Esophagus squamous epithelium (tissue), 5 donors: ENCODE measurements around the gene ST8SIA6. TPM values are rescaled to one million over a fixed set of nuclear protein-coding genes. Genes with fewer than 3 reads are reported as not detected.
A peak's percentile ranks its signal among the peaks of the same experiment; 100 is the strongest.

ENCODE experiments used
- DNase-seq: peaks from one replicate; lab custom pipeline; 2025; lab: John Stamatoyannopoulos, UW
- H3K27ac ChIP-seq, 4 donors: fragments of 200-600 bp; sonication (generic); one replicate each; pipeline ENCODE4 v1.5.1; 2016 to 2019; ENCODE audit warnings: mild to moderate bottlenecking in 1 of 4
- H3K27me3 ChIP-seq, 4 donors: fragments of 200-600 bp; sonication (generic); 1 replicate in 3 of 4; 2 replicates in 1 of 4; pipeline versions ENCODE4 v1.5.1 to v1.6.0; 2017 to 2021; ENCODE audit warnings: antibody characterized with exemption in 1 of 4
- H3K36me3 ChIP-seq, 3 donors: fragments of 200-600 bp; sonication (generic); one replicate each; pipeline ENCODE4 v1.5.1; 2016 to 2019
- H3K4me1 ChIP-seq, 3 donors: fragments of 200-600 bp; sonication (generic); one replicate each; pipeline ENCODE4 v1.5.1; 2017 to 2019
- H3K4me3 ChIP-seq, 4 donors: fragments of 200-600 bp; sonication (generic); 1 replicate in 3 of 4; 2 replicates in 1 of 4; pipeline ENCODE4 v1.5.1; 2016 to 2019; ENCODE audit warnings: mild to moderate bottlenecking in 2 of 4, moderate library complexity in 1 of 4
- H3K9me3 ChIP-seq, 3 donors: fragments of 200-600 bp; sonication (generic); one replicate each; pipeline ENCODE4 v1.5.1; 2016 to 2019
- CTCF ChIP-seq, 6 experiments: fragments of 450-650 bp in 4 of 6; fragments of 200-600 bp in 2 of 6; sonication (generic) in 2 of 6; IDR thresholded peaks; one replicate each; pipeline ENCODE4 v1.5.1; 2016 to 2019; ENCODE audit warnings: antibody characterized with exemption in 6 of 6, mild to moderate bottlenecking in 4 of 6, moderate library complexity in 4 of 6
- POLR2A ChIP-seq, 4 donors: fragments of 450-650 bp; IDR thresholded peaks; one replicate each; pipeline ENCODE4 v1.6.1; 2017; ENCODE audit warnings: antibody characterized with exemption in 4 of 4, mild to moderate bottlenecking in 4 of 4, moderate library complexity in 3 of 4
- WGBS, 2 donors: methylation state at CpG; one replicate each; pipeline ENCODE4 v1.1.5; 2018; 5-methylcytosine and 5-hydroxymethylcytosine counted together
- intact Hi-C: fragments of 100-400 bp; cut with DNase I; formaldehyde crosslinking; loops from one replicate; pipeline ENCODE4 v1.15.0; 2022
- total RNA-seq, 4 donors: library from RNA; depleted of rRNA; stranded (reverse); fragments of >200 nt; gene quantifications; one replicate each; pipeline ENCODE4 v1.1.0, GENCODE V29; 2016
- donor health status: DM: yes; HTN: yes; CAD: no.

Gene ST8SIA6
- total RNA-seq, 4 donors from 2014 or later, result 0.53 to 2.3 (median 1.2) TPM

DNA sequence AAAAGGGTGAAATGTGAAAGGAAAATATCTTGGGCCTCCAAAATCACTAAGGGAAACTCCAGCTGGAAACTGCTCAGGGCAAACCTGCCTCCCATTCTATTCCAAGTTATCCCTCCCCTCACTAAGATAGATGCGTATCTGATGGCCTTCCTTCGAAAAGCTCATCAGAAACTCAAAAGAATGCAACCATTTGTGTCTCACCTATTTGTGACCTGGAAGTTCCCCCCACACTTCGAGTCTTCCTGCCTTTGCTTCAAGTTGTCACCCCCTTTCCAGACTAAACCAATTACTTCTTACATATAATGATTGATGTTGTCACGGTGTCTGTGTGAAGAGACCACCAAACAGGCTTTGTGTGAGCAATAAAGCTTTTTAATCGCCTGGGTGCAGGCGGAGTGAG lies 69.3 kb downstream of the ST8SIA6 start:
- no peak overlapping the region for H3K4me3 ChIP-seq
- H3K9me3 ChIP-seq, result no peaks in the 10 kb centered on the region
- intact Hi-C loops, result no loop called here
- no peak for TF ChIP-seq POLR2A (IDR thresholded peaks at IDR 0.05)
- no peak for TF ChIP-seq CTCF (IDR thresholded peaks at IDR 0.05)
- H3K27me3 ChIP-seq, result peaks cover 0 to 8% (median 0%) of the 10 kb centered on the region in 4 donors
- peak overlapping the region in 1 of 4 donors; percentile 35 for H3K27ac ChIP-seq
- no peaks in the 10 kb centered on the region for H3K36me3 ChIP-seq
- no peak for DNase-seq
- peaks cover 0 to 53% (median 14%) of the 10 kb centered on the region in 3 donors for H3K4me1 ChIP-seq
- WGBS, 2 donors, result 75 to 82% methylated on average over 6 of the region's 6 CpGs

- Histone ChIP-seq H3K9me3 (no peaks in the 10 kb centered on the region), H3K4me1 (peaks cover 0 to 51% (median 14%) of the 10 kb centered on the region in 3 donors), H3K27ac (peak overlapping the region in 3 of 4 donors; percentile 10 to 36 (median 34)), H3K27me3 (no peaks in the 10 kb centered on the region), H3K4me3 (no peak overlapping the region), H3K36me3 (no peaks in the 10 kb centered on the region)
- 42 to 54% methylated on average over 7 of the region's 7 CpGs for WGBS, 2 donors
- no peak for DNase-seq
- intact Hi-C loops, result no loop called here
- TF ChIP-seq POLR2A (IDR thresholded peaks at IDR 0.05), result no peak
- TF ChIP-seq CTCF (IDR thresholded peaks at IDR 0.05), result no peak
These were observed 70.4 kb downstream of the ST8SIA6 start for GRCh38 chr10:17383801-17384555.

DNA sequence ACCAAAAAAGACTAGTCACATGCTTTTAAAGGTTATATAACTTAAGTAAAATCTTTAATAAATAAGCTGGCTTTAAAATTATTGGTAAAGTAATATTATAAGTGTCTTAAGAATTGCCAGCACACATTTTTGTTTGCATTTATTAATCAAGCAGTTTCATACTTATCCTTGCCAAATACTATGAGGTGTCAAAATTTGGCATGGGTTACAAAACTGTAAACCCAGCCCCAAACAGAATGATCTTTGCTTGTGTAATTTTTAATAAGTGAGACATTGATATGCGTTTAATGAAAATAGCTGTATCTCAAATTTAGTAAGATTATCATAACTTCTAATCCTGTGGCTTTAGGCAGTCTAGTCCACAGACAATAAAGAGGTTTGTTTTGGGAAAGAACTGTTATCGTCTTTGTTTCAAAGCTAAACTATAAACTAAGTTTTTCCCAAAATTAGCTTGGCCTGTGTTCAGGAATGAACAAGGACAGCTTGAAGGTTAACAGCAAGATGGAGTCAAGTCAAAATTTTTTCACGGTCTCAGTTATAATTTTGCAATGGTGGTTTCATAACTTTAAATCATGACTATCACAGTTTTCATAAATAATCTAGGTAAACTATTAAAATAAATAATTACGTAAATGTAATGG lies 72.8 kb downstream of the ST8SIA6 start:
- WGBS, 2 donors, result 33 to 46% methylated on average over 4 of the region's 4 CpGs
- no peak for TF ChIP-seq CTCF (IDR thresholded peaks at IDR 0.05)
- no peak for TF ChIP-seq POLR2A (IDR thresholded peaks at IDR 0.05)
- Histone ChIP-seq H3K9me3 (no peaks in the 10 kb centered on the region), H3K4me1 (peaks cover 0 to 35% (median 9%) of the 10 kb centered on the region in 3 donors), H3K27me3 (no peaks in the 10 kb centered on the region), H3K27ac (no peak overlapping the region), H3K4me3 (no peak overlapping the region), H3K36me3 (no peaks in the 10 kb centered on the region)
- DNase-seq, result no peak
- intact Hi-C loops, result no loop called here

- no peaks in the 10 kb centered on the region for H3K9me3 ChIP-seq
- peaks cover 0 to 35% (median 9%) of the 10 kb centered on the region in 3 donors for H3K4me1 ChIP-seq
- H3K36me3 ChIP-seq, result no peaks in the 10 kb centered on the region
- H3K27ac ChIP-seq, result no peak overlapping the region
- TF ChIP-seq POLR2A (IDR thresholded peaks at IDR 0.05) (no peak), CTCF (IDR thresholded peaks at IDR 0.05) (no peak)
- 51 to 72% methylated on average over 5 of the region's 5 CpGs for WGBS, 2 donors
- intact Hi-C loops, result no loop called here
- no peak for DNase-seq
- no peaks in the 10 kb centered on the region for H3K27me3 ChIP-seq
- no peak overlapping the region for H3K4me3 ChIP-seq
These were observed 73.5 kb downstream of the ST8SIA6 start for GRCh38 chr10:17380888-17381287.

GRCh38 chr10:17380016-17380415 lies 74.4 kb downstream of the ST8SIA6 start:
- DNase-seq, result no peak
- H3K27ac ChIP-seq, result peak overlapping the region in 1 of 4 donors; percentile 12
- H3K4me1 ChIP-seq, result peaks cover 0 to 28% (median 9%) of the 10 kb centered on the region in 3 donors
- no peaks in the 10 kb centered on the region for H3K9me3 ChIP-seq
- H3K27me3 ChIP-seq, result no peaks in the 10 kb centered on the region
- intact Hi-C loops, result no loop called here
- TF ChIP-seq CTCF (IDR thresholded peaks at IDR 0.05) (no peak), POLR2A (IDR thresholded peaks at IDR 0.05) (no peak)
- H3K4me3 ChIP-seq, result no peak overlapping the region
- 60 to 90% methylated on average over 1 of the region's 1 CpG for WGBS, 2 donors
- no peaks in the 10 kb centered on the region for H3K36me3 ChIP-seq
